NCI-H187 treated with DMSO at 0.1 percent for 48 hours (cell line): ENCODE data around the gene PLD5.
"Not testable (repeated sequence)": the region's sequence is repeated elsewhere in the genome, so short reads cannot be mapped to it uniquely, and the experiment has no call there.

Experiments used
- DNase-seq: peaks from one replicate; lab custom pipeline; 2025; lab: John Stamatoyannopoulos, UW

PLD5 gene

GRCh38 chr1:242489545-242489944 is 35.0 kb downstream of the PLD5 start:
- no peak for DNase-seq

DNA sequence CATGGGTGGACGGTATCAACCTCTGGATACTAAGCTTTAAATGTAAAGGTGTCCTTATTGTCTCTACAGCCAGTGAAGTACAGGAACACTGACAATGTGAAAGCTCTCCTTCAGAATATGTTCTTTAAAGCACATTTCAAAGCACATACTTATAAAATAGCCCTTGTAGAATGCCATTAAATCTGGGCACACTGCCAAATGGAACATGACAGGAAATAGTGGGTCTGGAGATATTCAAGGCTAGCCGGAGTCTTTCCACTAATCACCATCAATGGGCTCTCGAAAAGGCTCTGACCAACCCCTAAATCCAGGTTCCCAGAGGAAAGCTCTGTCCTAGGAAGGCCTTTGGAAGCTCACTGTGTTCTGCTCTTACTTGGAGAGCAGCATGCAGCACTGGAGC is 46.6 kb downstream of the PLD5 start:
- no peak for DNase-seq

GRCh38 chr1:242470774-242471173 is 53.7 kb downstream of the PLD5 start:
- DNase-seq = no peak

- no peak for DNase-seq
Observed at GRCh38 chr1:242468784-242469183, 55.7 kb downstream of the PLD5 start.

- DNase-seq = no peak
Observed at GRCh38 chr1:242467556-242468145, 56.8 kb downstream of the PLD5 start.

GRCh38 chr1:242462867-242463266 is 61.6 kb downstream of the PLD5 start:
- no peak for DNase-seq

GRCh38 chr1:242459740-242460139 is 64.8 kb downstream of the PLD5 start:
- DNase-seq = not testable (repeated sequence)

- DNase-seq = no peak
Observed at GRCh38 chr1:242456726-242457269, 67.7 kb downstream of the PLD5 start.

GRCh38 chr1:242455052-242455361 is 69.5 kb downstream of the PLD5 start:
- DNase-seq = no peak

- DNase-seq = no peak
Observed at GRCh38 chr1:242454262-242455051, 70.0 kb downstream of the PLD5 start.

DNA sequence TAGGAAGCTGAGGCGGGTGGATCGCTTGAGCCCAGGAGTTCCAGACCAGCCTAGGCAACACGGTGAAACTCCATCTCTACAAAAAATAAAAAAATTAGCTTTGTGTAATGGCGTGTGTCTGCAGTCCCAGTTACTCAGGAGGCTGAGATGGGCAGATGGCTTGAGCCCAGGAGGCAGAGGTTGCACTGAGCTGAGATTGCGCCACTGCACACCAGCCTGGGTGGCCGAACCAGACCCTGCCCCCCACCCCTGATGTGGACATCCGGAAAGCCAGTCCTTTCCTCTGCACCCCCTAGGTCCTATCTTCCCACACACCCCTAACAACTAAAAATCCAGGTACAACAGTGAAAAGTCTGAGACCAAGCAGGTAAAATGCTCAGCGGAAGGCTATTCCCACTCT is 71.9 kb downstream of the PLD5 start:
- no peak for DNase-seq

GRCh38 chr1:242449661-242450060 is 74.8 kb downstream of the PLD5 start:
- no peak for DNase-seq

- no peak for DNase-seq
Observed at GRCh38 chr1:242448910-242449645, 75.4 kb downstream of the PLD5 start.

DNA sequence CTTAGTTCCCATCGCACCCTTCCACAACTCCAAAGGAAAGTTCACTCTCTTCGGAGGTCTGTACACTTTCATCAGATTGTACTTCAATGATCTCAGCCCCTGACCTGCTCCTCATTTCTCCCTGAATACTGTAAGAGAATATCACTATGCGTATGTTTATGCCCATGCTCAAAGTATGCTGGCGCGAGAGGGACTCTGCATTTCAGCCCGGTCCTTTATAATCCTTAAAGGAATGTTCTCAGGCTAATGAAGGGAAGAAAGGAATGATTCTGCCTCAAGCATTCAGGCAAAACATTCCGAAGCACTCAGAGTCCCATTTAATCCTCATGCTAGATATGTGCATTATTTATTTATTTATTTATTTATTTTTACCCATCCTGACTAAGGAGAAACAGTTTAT is 76.8 kb downstream of the PLD5 start:
- no peak for DNase-seq

GRCh38 chr1:242440757-242441156 is 83.7 kb downstream of the PLD5 start:
- DNase-seq = no peak

DNA sequence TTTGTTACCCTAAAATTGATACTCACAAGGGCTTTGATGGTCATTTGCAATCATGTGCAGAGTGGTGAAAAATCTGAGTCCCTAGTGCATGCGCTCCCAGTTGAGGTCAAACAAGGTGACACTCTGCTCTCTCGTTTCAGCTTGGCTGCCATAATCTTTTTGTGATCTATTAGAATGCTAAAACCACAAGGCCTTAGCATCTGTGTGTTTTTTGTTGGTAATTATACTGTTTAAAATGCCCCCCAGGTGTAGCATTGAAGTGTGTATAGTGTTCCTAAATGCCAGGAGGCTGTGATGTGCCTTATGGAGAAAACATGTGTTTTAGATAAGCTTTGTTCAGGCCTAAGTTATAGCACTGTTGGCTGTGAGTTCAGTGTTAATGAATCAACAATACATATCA is 89.3 kb downstream of the PLD5 start:
- DNase-seq = no peak

- no peak for DNase-seq
Observed at GRCh38 chr1:242432491-242433095, 91.9 kb downstream of the PLD5 start.

DNA sequence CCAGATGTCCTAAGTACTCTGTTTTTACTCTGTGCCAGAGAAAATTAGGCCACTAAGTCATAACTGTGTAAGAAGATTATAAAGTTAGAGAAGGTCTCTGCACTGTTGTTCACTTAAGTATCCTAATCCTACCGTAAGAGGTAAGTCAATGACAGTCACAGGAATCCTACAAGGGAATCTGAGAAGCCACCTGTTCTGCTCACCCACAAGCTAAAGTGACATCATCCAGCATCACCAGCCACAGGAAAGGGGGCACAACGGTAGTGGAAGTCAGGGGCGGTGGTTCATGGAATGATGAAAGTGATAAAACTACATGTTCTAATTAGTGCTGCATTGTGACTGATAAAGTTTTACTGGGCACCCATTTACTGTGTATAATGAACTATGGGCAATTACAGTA is 92.7 kb downstream of the PLD5 start:
- DNase-seq = no peak

- DNase-seq = no peak
Observed at GRCh38 chr1:242430956-242431355, 93.5 kb downstream of the PLD5 start.

DNA sequence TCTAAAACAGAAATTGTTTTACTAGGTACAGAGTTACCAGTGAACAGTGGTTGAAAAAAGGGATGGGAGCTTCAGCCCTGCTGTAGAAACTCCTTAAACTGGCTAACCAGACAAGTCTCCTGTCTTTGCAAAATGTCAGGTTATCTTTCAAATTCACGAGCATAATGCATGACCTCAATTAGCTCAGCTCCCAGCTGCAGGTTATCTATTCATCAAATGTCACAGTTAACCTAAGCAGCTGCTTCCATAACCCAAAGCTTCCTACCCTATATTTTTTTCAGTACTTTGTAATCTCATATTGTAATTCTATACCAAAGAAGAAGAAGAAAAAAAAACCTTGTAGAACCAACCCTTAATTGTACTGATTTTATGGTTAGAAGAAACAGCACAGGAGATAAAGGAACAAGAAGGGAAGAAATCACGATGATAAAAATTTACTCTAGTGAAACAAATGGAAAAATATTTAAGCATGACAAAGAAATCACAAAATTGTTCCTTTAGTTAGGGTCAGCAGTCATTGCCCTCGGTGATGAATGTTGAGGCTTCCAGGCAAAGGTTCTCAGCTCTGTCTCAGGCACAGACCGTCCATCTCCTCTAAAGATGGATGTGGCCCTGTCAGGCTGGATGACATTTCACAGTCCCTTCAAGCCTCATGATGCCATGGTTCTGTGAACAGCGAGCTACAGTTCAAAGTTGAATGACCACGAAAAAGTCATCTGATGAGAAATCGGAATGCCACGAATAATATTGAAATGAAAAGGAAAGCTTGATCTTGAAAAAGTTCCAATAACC is 95.9 kb downstream of the PLD5 start:
- no peak for DNase-seq

GRCh38 chr1:242427519-242427918 is 97.0 kb downstream of the PLD5 start:
- DNase-seq = no peak
